Ascending aorta (tissue), 2 donors: ENCODE measurements around the gene UBE2N. TPM values are rescaled to one million over a fixed set of nuclear protein-coding genes. Genes with fewer than 3 reads are reported as not detected.

Experiments used
- DNase-seq, 2 donors: peaks; one replicate each; pipeline ENCODE4 v3.0.0-alpha.2; 2019; ENCODE audit warnings: low spot score in 2 of 2
- H3K27ac ChIP-seq, 2 donors: fragments of 200-600 bp; sonication (generic); one replicate each; pipeline ENCODE4 v1.5.1; 2016 to 2017; ENCODE audit warnings: mild to moderate bottlenecking in 1 of 2
- H3K27me3 ChIP-seq: fragments of 200-600 bp; sonication (generic); one replicate; pipeline ENCODE4 v1.5.1; 2017
- H3K36me3 ChIP-seq, 2 donors: fragments of 200-600 bp; sonication (generic); one replicate each; pipeline ENCODE4 v1.5.1; 2016
- H3K4me1 ChIP-seq, 2 donors: fragments of 200-600 bp; sonication (generic); one replicate each; pipeline ENCODE4 v1.5.1; 2016 to 2017; ENCODE audit warnings: mild to moderate bottlenecking in 1 of 2
- H3K4me3 ChIP-seq, 2 donors: fragments of 200-600 bp; sonication (generic); one replicate each; pipeline ENCODE4 v1.5.1; 2016 to 2017; ENCODE audit warnings: mild to moderate bottlenecking in 1 of 2
- H3K9me3 ChIP-seq, 2 donors: fragments of 200-600 bp; sonication (generic); one replicate each; pipeline ENCODE4 v1.5.1; 2016
- CTCF ChIP-seq, 3 experiments: fragments of 200-600 bp in 2 of 3; fragments of 450-650 bp in 1 of 3; sonication (generic) in 2 of 3; IDR thresholded peaks; one replicate each; pipeline ENCODE4 v1.5.1; 2016 to 2019; ENCODE audit warnings: antibody characterized with exemption in 3 of 3, mild to moderate bottlenecking in 1 of 3, moderate library complexity in 1 of 3
- intact Hi-C: fragments of 100-400 bp; cut with DNase I; formaldehyde crosslinking; loops from one replicate; pipeline ENCODE4 v1.15.1; 2023
- total RNA-seq: library from RNA; depleted of rRNA; stranded (reverse); fragments of >200 nt; gene quantifications from one replicate; pipeline ENCODE4 v1.1.0, GENCODE V29; 2016

UBE2N gene
- total RNA-seq: 19.4 TPM

GRCh38 chr12:93441617-93442410 lies at the start of gene UBE2N:
Gene UBE2N, minus strand, starts transcription at chr12:93441947. Its CDS starts 63 bp downstream, at chr12:93441884.
- no peaks in the 10 kb centered on the region for H3K36me3 ChIP-seq
- H3K27me3 ChIP-seq: no peaks in the 10 kb centered on the region
- TF ChIP-seq CTCF (IDR thresholded peaks at IDR 0.05): no peak
- intact Hi-C loops: loop anchor here (1.0 kb wide), 1 partner anchor 25 kb away; the partner anchor contains the start of gene MRPL42
- no peaks in the 10 kb centered on the region for H3K9me3 ChIP-seq
- peak; percentile 88 to 99 for DNase-seq
- peak within 1 kb of the TSS; percentile 80 to 87 for H3K4me3 ChIP-seq
- H3K27ac ChIP-seq: peak within 1 kb of the TSS; percentile 83 to 94
- H3K4me1 ChIP-seq: peaks cover 2 to 19% of the 10 kb centered on the region in 2 donors

DNA sequence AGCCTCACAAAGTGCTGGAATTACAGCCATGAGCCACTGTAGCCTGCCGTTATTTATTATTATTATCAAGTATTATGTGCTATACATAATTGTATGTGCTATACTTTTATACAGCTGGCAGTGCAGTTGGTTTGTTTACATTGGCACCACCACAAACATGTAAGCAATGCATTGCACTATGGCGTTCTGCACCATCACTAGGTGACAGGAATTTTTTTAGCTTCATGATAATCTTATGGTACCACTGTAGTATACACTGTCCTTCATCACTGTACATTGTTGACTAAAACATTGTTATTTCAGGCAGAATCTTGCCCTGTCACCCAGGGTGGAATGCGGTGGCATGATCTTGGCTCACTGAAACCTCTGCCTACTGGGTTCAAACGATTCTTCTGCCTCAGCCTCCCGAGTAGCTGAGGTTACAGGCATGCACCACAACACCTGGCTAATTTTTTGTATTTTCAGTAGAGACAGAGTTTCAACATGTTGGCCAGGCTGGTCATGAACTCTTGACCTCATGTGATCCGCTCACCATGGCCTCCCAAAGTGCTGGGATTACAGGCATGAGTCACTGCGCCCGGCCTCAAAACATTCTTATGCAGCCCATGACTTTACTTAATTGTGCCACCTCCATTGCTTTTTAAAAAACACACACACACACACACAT lies 42.7 kb upstream of the UBE2N start:
- Histone ChIP-seq H3K27ac (no peak overlapping the region), H3K4me3 (no peak overlapping the region), H3K9me3 (no peaks in the 10 kb centered on the region), H3K4me1 (no peaks in the 10 kb centered on the region), H3K27me3 (no peaks in the 10 kb centered on the region), H3K36me3 (peaks cover 35 to 72% of the 10 kb centered on the region in 2 donors)
- no peak for TF ChIP-seq CTCF (IDR thresholded peaks at IDR 0.05)
- intact Hi-C loops: no loop called here
- no peak for DNase-seq

- no peak for TF ChIP-seq CTCF (IDR thresholded peaks at IDR 0.05)
- Histone ChIP-seq H3K4me1 (no peaks in the 10 kb centered on the region), H3K4me3 (no peak overlapping the region), H3K27me3 (no peaks in the 10 kb centered on the region), H3K27ac (no peak overlapping the region), H3K36me3 (peaks cover 43 to 80% of the 10 kb centered on the region in 2 donors), H3K9me3 (no peaks in the 10 kb centered on the region)
- intact Hi-C loops: no loop called here
- no peak for DNase-seq
Measured at GRCh38 chr12:93483151-93483807, 41.5 kb upstream of the UBE2N start.

DNA sequence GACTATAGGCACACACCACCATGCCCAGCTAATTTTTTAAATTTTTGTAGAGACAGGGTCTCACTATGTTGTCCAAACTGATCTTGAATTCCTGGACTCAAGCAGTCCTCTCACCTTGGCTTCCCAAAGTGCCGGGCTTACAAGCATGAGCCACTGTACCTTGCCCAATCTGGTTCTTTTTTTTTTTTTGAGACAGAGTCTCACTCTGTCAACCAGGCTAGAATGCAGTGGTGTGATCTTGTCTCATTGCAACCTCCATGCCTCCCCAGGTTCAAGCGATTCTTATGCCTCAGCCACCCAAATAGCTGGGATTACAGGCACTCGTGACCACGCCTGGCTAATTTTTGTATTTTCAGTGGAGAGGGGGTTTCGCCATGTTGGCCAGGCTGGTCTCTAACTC lies 41.0 kb upstream of the UBE2N start:
- no peak for TF ChIP-seq CTCF (IDR thresholded peaks at IDR 0.05)
- intact Hi-C loops: no loop called here
- no peak for DNase-seq
- H3K27ac ChIP-seq: no peak overlapping the region
- H3K4me3 ChIP-seq: no peak overlapping the region
- no peaks in the 10 kb centered on the region for H3K4me1 ChIP-seq
- H3K9me3 ChIP-seq: no peaks in the 10 kb centered on the region
- H3K36me3 ChIP-seq: peaks cover 42 to 82% of the 10 kb centered on the region in 2 donors
- H3K27me3 ChIP-seq: no peaks in the 10 kb centered on the region

GRCh38 chr12:93476555-93476954 lies 34.8 kb upstream of the UBE2N start:
- Histone ChIP-seq H3K27ac (no peak overlapping the region), H3K4me3 (no peak overlapping the region), H3K36me3 (peaks cover 40 to 54% of the 10 kb centered on the region in 2 donors), H3K9me3 (no peaks in the 10 kb centered on the region), H3K4me1 (no peaks in the 10 kb centered on the region), H3K27me3 (no peaks in the 10 kb centered on the region)
- intact Hi-C loops: no loop called here
- TF ChIP-seq CTCF (IDR thresholded peaks at IDR 0.05): no peak
- no peak for DNase-seq
